Parathyroid adenoma (tissue), 2 donors: ENCODE measurements around the gene TRPV4.

Experiments used
- H2AFZ ChIP-seq: fragments of 300-600 bp; sonication (generic); one replicate; pipeline ENCODE4 v1.7.0; 2017; ENCODE audit warnings: antibody characterized with exemption, mild to moderate bottlenecking
- H3K27ac ChIP-seq: fragments of 300-600 bp; sonication (generic); one replicate; pipeline ENCODE4 v1.7.0; 2017
- H3K27me3 ChIP-seq: fragments of 300-600 bp; sonication (generic); one replicate; pipeline ENCODE4 v1.7.0; 2017; ENCODE audit warnings: low read length; ENCODE audit not compliant: control insufficient read depth, insufficient read depth
- H3K36me3 ChIP-seq: fragments of 300-600 bp; sonication (generic); one replicate; pipeline ENCODE4 v1.7.0; 2017; ENCODE audit warnings: low read length; ENCODE audit not compliant: control insufficient read depth, insufficient read depth
- H3K4me1 ChIP-seq: fragments of 300-600 bp; sonication (generic); one replicate; pipeline ENCODE4 v1.7.0; 2017; ENCODE audit warnings: control low read depth
- H3K4me2 ChIP-seq: fragments of 300-600 bp; sonication (generic); one replicate; pipeline ENCODE4 v1.7.0; 2017; ENCODE audit warnings: low read length
- H3K4me3 ChIP-seq: fragments of 300-600 bp; sonication (generic); one replicate; pipeline ENCODE4 v1.7.0; 2017; ENCODE audit warnings: low read depth, low read length
- H3K79me2 ChIP-seq: fragments of 300-600 bp; sonication (generic); one replicate; pipeline ENCODE4 v1.7.0; 2017; ENCODE audit warnings: control low read depth
- H3K9ac ChIP-seq: fragments of 300-600 bp; sonication (generic); one replicate; pipeline ENCODE4 v1.7.0; 2017; ENCODE audit warnings: mild to moderate bottlenecking
- H3K9me3 ChIP-seq: fragments of 300-600 bp; sonication (generic); one replicate; pipeline ENCODE4 v1.7.0; 2017; ENCODE audit warnings: low read length; ENCODE audit not compliant: control insufficient read depth
- CTCF ChIP-seq: fragments of 300-600 bp; sonication (generic); IDR thresholded peaks from one replicate; pipeline ENCODE4 v1.7.0; 2017; ENCODE audit warnings: antibody characterized with exemption, mild to moderate bottlenecking
- donor health status: primary hyperparathyroidism.

TRPV4 gene

GRCh38 chr12:109753959-109754358, 79.2 kb downstream of the TRPV4 start:
- Histone ChIP-seq H3K4me2 (no peak overlapping the region), H3K4me3 (no peak overlapping the region), H3K79me2 (no peaks in the 10 kb centered on the region), H3K27ac (no peak overlapping the region), H3K9ac (no peak overlapping the region), H3K4me1 (no peaks in the 10 kb centered on the region), H2AFZ (no peak overlapping the region), H3K9me3 (no peaks in the 10 kb centered on the region), H3K27me3 (no peaks in the 10 kb centered on the region), H3K36me3 (no peaks in the 10 kb centered on the region)
- no peak for TF ChIP-seq CTCF

- no peaks in the 10 kb centered on the region for H3K27me3 ChIP-seq
- no peaks in the 10 kb centered on the region for H3K36me3 ChIP-seq
- no peak for TF ChIP-seq CTCF
- no peak overlapping the region for H2AFZ ChIP-seq
- H3K79me2 ChIP-seq = no peaks in the 10 kb centered on the region
- H3K9me3 ChIP-seq = no peaks in the 10 kb centered on the region
- H3K27ac ChIP-seq = no peak overlapping the region
- H3K4me3 ChIP-seq = no peak overlapping the region
- no peak overlapping the region for H3K4me2 ChIP-seq
- H3K4me1 ChIP-seq = no peaks in the 10 kb centered on the region
- H3K9ac ChIP-seq = no peak overlapping the region
Observed at GRCh38 chr12:109753054-109753401, 80.2 kb downstream of the TRPV4 start.

- Histone ChIP-seq H3K4me3 (no peak overlapping the region), H3K9me3 (no peaks in the 10 kb centered on the region), H2AFZ (no peak overlapping the region), H3K27ac (no peak overlapping the region), H3K4me1 (no peaks in the 10 kb centered on the region), H3K79me2 (no peaks in the 10 kb centered on the region), H3K36me3 (no peaks in the 10 kb centered on the region), H3K27me3 (no peaks in the 10 kb centered on the region), H3K4me2 (no peak overlapping the region), H3K9ac (no peak overlapping the region)
- TF ChIP-seq CTCF = no peak
Observed at GRCh38 chr12:109752117-109753053, 80.8 kb downstream of the TRPV4 start.

GRCh38 chr12:109744986-109745942, 87.9 kb downstream of the TRPV4 start:
- no peak overlapping the region for H3K9ac ChIP-seq
- no peaks in the 10 kb centered on the region for H3K27me3 ChIP-seq
- no peaks in the 10 kb centered on the region for H3K36me3 ChIP-seq
- H3K4me2 ChIP-seq = no peak overlapping the region
- no peaks in the 10 kb centered on the region for H3K4me1 ChIP-seq
- no peak for TF ChIP-seq CTCF
- no peaks in the 10 kb centered on the region for H3K9me3 ChIP-seq
- no peak overlapping the region for H3K4me3 ChIP-seq
- no peak overlapping the region for H3K27ac ChIP-seq
- H3K79me2 ChIP-seq = no peaks in the 10 kb centered on the region
- no peak overlapping the region for H2AFZ ChIP-seq
